Measurements from ENCODE around the gene CLCN1.

The CLCN1 gene

DNA sequence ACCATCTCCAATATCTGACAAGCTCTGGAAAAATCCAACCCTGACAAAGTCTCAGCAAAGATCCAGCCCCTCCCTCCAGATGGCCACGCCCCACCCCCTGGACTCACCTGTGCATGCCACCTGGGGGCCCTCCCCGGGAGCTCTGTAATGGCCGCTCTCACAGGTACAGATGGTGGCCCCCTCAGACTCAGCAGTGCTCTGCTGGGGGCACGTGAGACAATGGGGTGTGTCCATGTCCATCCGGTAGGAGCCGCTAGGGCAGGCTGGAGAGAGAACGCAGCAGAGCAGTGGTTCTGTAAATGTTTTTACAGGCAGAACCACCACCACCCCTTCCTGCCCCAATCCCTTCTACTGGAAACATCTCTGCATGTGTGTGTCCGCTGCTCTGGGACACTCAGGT is 83.2 kb downstream of the CLCN1 start:
- no peak for DNase-seq

DNA sequence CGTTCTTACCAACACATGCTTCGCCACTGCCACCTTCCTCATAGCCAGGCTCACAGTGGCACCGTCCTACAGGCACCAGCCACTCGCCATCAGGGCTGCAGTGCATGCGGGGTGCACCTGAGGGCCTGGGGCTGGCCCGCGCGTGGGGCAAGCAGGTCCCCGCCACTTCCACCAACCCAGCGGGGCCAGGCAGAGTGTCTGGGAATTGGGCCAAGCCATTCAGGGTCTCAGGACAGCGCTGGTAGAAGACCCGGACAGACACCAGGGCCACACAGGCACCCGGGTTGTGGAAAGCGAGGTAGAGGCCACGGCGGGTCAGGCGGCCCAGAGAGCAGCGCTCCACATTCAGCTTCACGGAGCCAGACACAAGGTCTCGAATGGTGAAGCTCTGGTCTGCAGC is 83.7 kb downstream of the CLCN1 start:
- DNase-seq: no peak

DNA sequence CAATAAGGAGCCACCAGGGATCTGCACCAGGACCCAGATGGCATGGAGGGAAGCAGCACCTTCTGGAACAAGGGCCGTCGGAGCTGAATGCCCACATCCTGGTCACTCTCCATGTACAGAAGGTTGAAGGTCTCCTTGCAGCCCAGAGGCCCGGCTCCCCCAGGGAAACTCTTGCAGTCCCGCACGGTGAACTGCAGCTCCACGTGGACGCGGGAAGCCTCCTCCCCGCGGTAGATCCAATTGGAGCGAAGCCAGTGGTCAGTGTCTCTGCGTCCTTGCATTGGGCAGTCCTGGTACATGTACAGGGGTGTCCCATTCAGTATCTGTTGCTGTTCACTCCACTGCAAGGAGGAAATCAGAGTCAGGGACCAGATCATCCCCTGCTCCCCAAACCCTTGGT is 85.4 kb downstream of the CLCN1 start:
- DNase-seq: no peak
